Measurements from ENCODE around the gene NAV3.

DNA sequence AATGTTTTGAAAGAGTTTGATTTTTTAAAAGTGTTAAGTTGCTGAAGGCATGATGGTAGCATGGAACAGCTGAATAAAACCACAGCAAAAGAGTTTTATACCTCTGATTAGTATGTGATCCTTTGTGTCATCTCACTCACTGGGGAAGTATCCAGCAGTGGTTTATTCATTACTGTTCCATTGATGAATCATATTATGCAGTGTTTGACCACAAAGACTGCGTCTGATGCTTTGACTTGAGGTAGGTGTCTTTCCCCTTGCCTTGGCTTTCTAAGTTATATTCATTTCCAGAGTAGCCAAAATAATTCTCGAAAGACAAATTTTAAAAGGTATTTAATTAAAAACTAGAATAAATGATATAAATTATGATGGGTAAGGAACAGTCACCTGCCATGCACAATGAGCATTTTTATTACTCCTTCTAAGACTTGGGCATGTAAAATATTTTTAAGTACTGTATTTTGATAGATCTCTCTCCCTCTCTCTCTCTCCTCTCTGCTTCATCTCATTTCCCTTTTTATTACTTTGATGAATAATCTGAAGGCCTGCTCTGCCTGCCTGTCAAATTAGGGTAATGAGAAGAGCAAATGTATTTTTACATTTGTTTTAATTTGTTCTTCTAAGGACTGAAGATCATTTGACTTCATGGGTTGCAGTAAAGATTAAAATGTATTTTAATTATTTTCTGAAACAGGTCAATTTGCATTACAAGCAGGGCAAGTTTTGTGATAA is 164.9 kb downstream of the NAV3 start:
- TF ChIP-seq CTCF (IDR thresholded peaks at IDR 0.05; ENCODE audit: low read depth, low read length, missing input control) = no peak
- TF ChIP-seq RAD21 (IDR thresholded peaks at IDR 0.05) = no peak
- no peak for TF ChIP-seq ZBTB33 (IDR thresholded peaks at IDR 0.05)
- no peak for TF ChIP-seq JUND (IDR thresholded peaks at IDR 0.05)
- TF ChIP-seq, protein P1, sequence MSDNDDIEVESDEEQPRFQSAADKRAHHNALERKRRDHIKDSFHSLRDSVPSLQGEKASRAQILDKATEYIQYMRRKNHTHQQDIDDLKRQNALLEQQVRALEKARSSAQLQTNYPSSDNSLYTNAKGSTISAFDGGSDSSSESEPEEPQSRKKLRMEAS (IDR thresholded peaks at IDR 0.05) = no peak
- no peak for TF ChIP-seq GABPA (IDR thresholded peaks at IDR 0.05 in 1 of 2, conservative IDR thresholded peaks at IDR 0.05 in 1 of 2)
- TF ChIP-seq, protein P2, sequence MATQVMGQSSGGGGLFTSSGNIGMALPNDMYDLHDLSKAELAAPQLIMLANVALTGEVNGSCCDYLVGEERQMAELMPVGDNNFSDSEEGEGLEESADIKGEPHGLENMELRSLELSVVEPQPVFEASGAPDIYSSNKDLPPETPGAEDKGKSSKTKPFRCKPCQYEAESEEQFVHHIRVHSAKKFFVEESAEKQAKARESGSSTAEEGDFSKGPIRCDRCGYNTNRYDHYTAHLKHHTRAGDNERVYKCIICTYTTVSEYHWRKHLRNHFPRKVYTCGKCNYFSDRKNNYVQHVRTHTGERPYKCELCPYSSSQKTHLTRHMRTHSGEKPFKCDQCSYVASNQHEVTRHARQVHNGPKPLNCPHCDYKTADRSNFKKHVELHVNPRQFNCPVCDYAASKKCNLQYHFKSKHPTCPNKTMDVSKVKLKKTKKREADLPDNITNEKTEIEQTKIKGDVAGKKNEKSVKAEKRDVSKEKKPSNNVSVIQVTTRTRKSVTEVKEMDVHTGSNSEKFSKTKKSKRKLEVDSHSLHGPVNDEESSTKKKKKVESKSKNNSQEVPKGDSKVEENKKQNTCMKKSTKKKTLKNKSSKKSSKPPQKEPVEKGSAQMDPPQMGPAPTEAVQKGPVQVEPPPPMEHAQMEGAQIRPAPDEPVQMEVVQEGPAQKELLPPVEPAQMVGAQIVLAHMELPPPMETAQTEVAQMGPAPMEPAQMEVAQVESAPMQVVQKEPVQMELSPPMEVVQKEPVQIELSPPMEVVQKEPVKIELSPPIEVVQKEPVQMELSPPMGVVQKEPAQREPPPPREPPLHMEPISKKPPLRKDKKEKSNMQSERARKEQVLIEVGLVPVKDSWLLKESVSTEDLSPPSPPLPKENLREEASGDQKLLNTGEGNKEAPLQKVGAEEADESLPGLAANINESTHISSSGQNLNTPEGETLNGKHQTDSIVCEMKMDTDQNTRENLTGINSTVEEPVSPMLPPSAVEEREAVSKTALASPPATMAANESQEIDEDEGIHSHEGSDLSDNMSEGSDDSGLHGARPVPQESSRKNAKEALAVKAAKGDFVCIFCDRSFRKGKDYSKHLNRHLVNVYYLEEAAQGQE (IDR thresholded peaks at IDR 0.05) = no peak
- TF ChIP-seq EGR1 (IDR thresholded peaks at IDR 0.05; ENCODE audit: low read depth in 2 of 2) = no peak
- TF ChIP-seq NR2F2 (IDR thresholded peaks at IDR 0.05) = no peak
- no peak for TF ChIP-seq YY1 (IDR thresholded peaks at IDR 0.05)
- TF ChIP-seq, protein P3, sequence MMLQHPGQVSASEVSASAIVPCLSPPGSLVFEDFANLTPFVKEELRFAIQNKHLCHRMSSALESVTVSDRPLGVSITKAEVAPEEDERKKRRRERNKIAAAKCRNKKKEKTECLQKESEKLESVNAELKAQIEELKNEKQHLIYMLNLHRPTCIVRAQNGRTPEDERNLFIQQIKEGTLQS (IDR thresholded peaks at IDR 0.05) = no peak
- TF ChIP-seq TAF1 (conservative IDR thresholded peaks at IDR 0.05) = no peak
